Hepatocyte (in vitro differentiated cells): Measurements from ENCODE around the gene LCE1D.

Source experiments
- CTCF ChIP-seq: fragments of 200-600 bp; sonication (generic); IDR thresholded peaks from 2 replicates; pipeline ENCODE4 v1.5.1; 2016; ENCODE audit warnings: antibody characterized with exemption, mild to moderate bottlenecking; ENCODE audit not compliant: poor library complexity
- EZH2 ChIP-seq: fragments of 200-600 bp; sonication (generic); IDR thresholded peaks from 2 replicates; pipeline ENCODE4 v1.6.1; 2016; ENCODE audit warnings: antibody characterized with exemption, mild to moderate bottlenecking, borderline replicate concordance
- EZH2phosphoT487 ChIP-seq: fragments of 200-600 bp; sonication (generic); IDR thresholded peaks from one replicate; pipeline ENCODE4 v1.6.1; 2018; ENCODE audit warnings: antibody characterized with exemption, mild to moderate bottlenecking, low read depth, moderate library complexity; ENCODE audit not compliant: unreplicated experiment, severe bottlenecking

GRCh38 chr1:152770411-152770810 lies 26.1 kb upstream of the LCE1D start:
- no peak for TF ChIP-seq CTCF
- no peak for TF ChIP-seq EZH2
- TF ChIP-seq EZH2phosphoT487, result no peak
